Lower leg skin (tissue), 4 donors: ENCODE results near the gene DACT2. TPM values are rescaled to one million over a fixed set of nuclear protein-coding genes. Genes with fewer than 3 reads are reported as not detected.
"Not testable (repeated sequence)": the region's sequence is repeated elsewhere in the genome, so short reads cannot be mapped to it uniquely, and the experiment has no call there.

Source experiments
- DNase-seq, 2 donors: peaks; one replicate each; pipeline ENCODE4 v3.0.0-alpha.2; 2019; ENCODE audit warnings: low spot score in 2 of 2
- H3K4me3 ChIP-seq: fragments of 200-600 bp; sonication (generic); 2 replicates; pipeline ENCODE4 v1.5.1; 2017; ENCODE audit warnings: mild to moderate bottlenecking, low read depth; ENCODE audit not compliant: poor library complexity, severe bottlenecking
- POLR2A ChIP-seq, 2 donors: fragments of 450-650 bp; IDR thresholded peaks; one replicate each; pipeline ENCODE4 v1.6.1; 2016 to 2017; ENCODE audit warnings: antibody characterized with exemption in 2 of 2, mild to moderate bottlenecking in 1 of 2, moderate library complexity in 1 of 2
- WGBS, 2 donors: methylation state at CpG; one replicate each; pipeline ENCODE4 v1.1.5; 2018; 5-methylcytosine and 5-hydroxymethylcytosine counted together
- intact Hi-C: fragments of 100-400 bp; cut with DNase I; formaldehyde crosslinking; loops from one replicate; pipeline ENCODE4 v1.15.0; 2023; ENCODE audit warnings: low total_unique reads
- total RNA-seq, 4 donors: library from RNA; depleted of rRNA; stranded (reverse); fragments of >200 nt; gene quantifications; one replicate each; pipeline ENCODE4 v1.1.0, GENCODE V29; 2016
- TF ChIP-seq, protein P1 (sequence below), 3 donors: fragments of 450-650 bp; IDR thresholded peaks; one replicate each; pipeline ENCODE4 v1.5.1; 2016; ENCODE audit warnings: antibody characterized with exemption in 3 of 3, mild to moderate bottlenecking in 3 of 3, moderate library complexity in 2 of 3

Gene DACT2
- total RNA-seq, 4 donors from 2014 or later: 11.1 to 19.1 (median 15.4) TPM

GRCh38 chr6:168288781-168289570 lies 30.6 kb downstream of the DACT2 start:
- no peak overlapping the region for H3K4me3 ChIP-seq
- TF ChIP-seq POLR2A (IDR thresholded peaks at IDR 0.05): no peak
- TF ChIP-seq, protein P1, sequence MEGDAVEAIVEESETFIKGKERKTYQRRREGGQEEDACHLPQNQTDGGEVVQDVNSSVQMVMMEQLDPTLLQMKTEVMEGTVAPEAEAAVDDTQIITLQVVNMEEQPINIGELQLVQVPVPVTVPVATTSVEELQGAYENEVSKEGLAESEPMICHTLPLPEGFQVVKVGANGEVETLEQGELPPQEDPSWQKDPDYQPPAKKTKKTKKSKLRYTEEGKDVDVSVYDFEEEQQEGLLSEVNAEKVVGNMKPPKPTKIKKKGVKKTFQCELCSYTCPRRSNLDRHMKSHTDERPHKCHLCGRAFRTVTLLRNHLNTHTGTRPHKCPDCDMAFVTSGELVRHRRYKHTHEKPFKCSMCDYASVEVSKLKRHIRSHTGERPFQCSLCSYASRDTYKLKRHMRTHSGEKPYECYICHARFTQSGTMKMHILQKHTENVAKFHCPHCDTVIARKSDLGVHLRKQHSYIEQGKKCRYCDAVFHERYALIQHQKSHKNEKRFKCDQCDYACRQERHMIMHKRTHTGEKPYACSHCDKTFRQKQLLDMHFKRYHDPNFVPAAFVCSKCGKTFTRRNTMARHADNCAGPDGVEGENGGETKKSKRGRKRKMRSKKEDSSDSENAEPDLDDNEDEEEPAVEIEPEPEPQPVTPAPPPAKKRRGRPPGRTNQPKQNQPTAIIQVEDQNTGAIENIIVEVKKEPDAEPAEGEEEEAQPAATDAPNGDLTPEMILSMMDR (IDR thresholded peaks at IDR 0.05): no peak
- intact Hi-C loops: no loop called here
- WGBS, 2 donors: 89 to 92% methylated on average over 27 of the region's 27 CpGs
- peak in 1 of 2 donors; percentile 63 for DNase-seq

GRCh38 chr6:168287460-168287859 lies 32.1 kb downstream of the DACT2 start:
- H3K4me3 ChIP-seq, intact Hi-C loops: not testable (repeated sequence)
- WGBS, 2 donors: 78 to 84% methylated on average over 6 of the region's 6 CpGs
- DNase-seq: peak in 1 of 2 donors; percentile 77

DNA sequence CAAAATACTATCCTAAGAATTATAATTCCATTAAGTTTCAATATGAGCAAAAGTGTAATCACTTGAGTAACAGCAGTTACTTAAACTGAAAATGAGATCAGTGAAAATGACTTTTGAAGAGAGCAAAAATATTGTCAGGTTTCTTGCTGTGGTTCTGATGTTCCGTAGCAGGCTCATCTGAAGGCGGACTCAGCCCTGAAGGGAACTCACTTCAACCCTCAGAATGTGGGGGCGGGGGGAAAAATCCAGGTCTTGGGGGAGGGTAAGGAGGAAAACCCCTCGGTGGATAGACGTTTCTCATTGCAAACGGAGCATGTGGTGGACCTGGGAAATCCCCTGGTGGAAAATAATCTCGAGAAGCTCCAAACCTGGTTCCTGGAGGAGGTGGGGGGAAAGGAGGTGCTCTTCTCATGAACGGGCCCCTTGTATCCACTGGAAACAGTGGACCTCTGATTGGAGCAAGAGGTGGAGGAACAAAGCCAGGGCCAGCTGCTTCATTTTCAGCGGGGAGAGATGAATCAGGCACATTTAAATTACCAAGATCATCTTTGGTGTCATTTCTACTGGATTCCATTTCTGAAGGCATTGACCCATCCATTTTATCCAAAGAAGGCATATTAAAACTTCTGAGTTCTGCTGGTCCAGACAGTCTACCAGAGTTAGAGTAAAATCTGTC lies 32.7 kb downstream of the DACT2 start:
- DNase-seq, intact Hi-C loops, H3K4me3 ChIP-seq: not testable (repeated sequence)
- WGBS, 2 donors: 71 to 80% methylated on average over 9 of the region's 9 CpGs

DNA sequence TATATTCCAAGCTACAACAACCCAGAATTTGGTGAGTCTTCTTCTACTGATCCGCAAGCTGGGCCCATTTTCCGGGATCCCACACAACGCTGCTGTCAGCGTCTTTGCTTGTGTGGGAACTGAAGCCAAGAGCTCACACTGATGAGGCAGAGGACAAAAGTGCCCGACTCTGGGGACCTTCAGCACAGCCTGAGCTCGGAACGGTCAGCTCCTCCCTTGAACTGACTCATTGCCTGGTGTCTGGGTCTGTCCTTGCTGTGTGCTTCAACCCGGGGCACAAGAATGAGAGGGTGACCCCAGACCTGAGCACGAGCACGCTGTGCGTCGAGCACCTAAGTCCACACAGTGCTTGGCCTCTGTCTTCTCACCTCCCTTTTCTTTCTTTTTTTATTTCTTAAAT lies 33.5 kb downstream of the DACT2 start:
- TF ChIP-seq POLR2A (IDR thresholded peaks at IDR 0.05): no peak
- TF ChIP-seq, protein P1 (IDR thresholded peaks at IDR 0.05): no peak
- DNase-seq: peak in 1 of 2 donors; percentile 64
- H3K4me3 ChIP-seq: no peak overlapping the region
- intact Hi-C loops: no loop called here
- WGBS, 2 donors: 75 to 77% methylated on average over 12 of the region's 12 CpGs

DNA sequence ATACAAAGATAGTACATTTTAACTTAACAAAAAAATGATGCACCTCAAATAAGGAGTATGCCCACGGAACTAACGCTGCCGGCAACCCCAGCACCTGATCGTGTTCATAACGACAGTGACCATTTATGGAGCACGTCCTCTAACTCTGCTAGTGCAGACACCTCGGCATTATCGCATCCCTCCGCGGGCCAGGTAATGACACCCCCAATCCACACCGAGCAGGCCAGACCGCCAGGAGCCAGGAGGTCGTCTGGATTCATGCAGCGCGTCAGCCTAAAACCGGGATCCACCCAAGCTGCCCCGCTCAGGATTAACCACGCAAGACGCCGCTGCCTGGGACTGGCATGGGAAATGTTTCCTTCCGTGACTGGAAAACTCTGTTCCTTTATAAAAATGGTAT lies 34.1 kb downstream of the DACT2 start:
- WGBS, 2 donors: 95% methylated on average over 21 of the region's 21 CpGs
- TF ChIP-seq, protein P1 (IDR thresholded peaks at IDR 0.05): no peak
- no peak for TF ChIP-seq POLR2A (IDR thresholded peaks at IDR 0.05)
- intact Hi-C loops: no loop called here
- peak in 1 of 2 donors; percentile 68 for DNase-seq
- no peak overlapping the region for H3K4me3 ChIP-seq

DNA sequence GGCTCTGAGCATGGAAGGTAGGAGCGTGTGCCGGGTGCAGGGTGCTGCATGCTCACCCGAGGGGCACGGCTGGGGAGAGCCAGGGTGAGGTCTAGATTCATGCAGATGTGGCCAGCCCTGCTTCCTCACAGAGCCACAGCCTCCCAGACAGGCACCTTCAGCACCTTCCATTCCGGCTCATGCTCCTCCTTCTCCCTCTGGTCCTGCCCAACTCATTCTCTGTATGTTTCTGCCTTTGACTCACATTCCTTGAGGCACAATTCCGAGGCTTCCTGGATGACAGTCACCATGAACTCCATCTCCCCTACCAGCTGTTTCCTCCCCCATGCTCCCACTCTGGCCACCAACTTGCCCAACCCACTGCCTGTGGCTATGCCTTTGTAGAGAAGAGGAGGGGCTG lies 35.4 kb downstream of the DACT2 start:
- no peak for DNase-seq
- intact Hi-C loops: no loop called here
- 61 to 62% methylated on average over 6 of the region's 6 CpGs for WGBS, 2 donors
- no peak overlapping the region for H3K4me3 ChIP-seq
- TF ChIP-seq, protein P1 (IDR thresholded peaks at IDR 0.05): no peak
- no peak for TF ChIP-seq POLR2A (IDR thresholded peaks at IDR 0.05)
